ENCODE measurements around the gene IGF1. TPM values are rescaled to one million over a fixed set of nuclear protein-coding genes. Genes with fewer than 3 reads are reported as not detected.

The IGF1 gene
- total RNA-seq, 4 donors from 2014 or later: 15.4 to 79.4 (median 45.3) TPM

DNA sequence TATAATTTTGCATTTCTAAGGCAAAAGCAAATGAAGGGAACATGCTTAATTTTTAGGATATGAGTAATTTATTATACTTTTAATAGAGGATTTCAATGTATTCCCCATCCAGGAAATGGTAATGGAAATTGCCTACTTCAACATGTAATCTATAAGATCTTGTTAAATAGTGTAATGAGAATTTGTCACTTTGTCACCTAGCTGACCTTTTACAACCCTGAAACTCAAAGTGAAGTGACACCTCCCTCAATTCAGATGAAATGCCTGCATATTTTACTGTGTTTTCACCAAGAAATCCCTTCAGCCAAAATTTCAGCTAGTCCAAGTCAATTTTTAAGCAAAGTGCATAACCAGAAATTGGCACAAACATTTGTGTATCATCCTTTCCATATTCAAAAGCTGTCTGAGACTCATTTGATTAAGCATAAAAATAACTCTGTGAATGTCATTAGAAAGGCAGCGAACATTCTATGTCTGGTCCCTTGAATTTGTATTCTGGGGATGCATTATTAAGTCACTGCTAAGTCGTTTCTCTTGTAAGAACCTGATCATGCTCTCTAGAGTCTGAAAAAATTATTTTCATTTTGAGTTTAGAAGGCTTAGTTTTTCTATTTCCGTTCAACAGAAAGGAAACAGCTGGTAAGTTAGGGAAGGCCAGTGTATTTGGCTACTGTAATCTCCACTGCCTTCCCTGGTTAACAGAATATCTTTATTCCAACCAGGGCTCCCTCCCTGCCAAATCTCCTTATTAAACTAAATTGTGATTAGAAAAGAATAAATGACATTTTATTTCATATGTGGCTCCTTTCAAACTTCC is 100.8 kb downstream of the IGF1 start:
- 52% methylated on average over 3 of the region's 3 CpGs for WGBS
- Histone ChIP-seq H3K27ac (replicated peaks in 1 of 4) (no peak overlapping the region), H3K4me3 (no peak overlapping the region), H3K9me3 (peaks cover 0 to 9% (median 5%) of the 10 kb centered on the region in 4 donors), H3K27me3 (no peaks in the 10 kb centered on the region), H3K36me3 (no peaks in the 10 kb centered on the region), H3K4me1 (peaks cover 0 to 4% (median 0%) of the 10 kb centered on the region in 4 donors)
- TF ChIP-seq EP300 (IDR thresholded peaks at IDR 0.05): no peak
- TF ChIP-seq POLR2AphosphoS5 (IDR thresholded peaks at IDR 0.05): no peak
- TF ChIP-seq, protein P1, sequence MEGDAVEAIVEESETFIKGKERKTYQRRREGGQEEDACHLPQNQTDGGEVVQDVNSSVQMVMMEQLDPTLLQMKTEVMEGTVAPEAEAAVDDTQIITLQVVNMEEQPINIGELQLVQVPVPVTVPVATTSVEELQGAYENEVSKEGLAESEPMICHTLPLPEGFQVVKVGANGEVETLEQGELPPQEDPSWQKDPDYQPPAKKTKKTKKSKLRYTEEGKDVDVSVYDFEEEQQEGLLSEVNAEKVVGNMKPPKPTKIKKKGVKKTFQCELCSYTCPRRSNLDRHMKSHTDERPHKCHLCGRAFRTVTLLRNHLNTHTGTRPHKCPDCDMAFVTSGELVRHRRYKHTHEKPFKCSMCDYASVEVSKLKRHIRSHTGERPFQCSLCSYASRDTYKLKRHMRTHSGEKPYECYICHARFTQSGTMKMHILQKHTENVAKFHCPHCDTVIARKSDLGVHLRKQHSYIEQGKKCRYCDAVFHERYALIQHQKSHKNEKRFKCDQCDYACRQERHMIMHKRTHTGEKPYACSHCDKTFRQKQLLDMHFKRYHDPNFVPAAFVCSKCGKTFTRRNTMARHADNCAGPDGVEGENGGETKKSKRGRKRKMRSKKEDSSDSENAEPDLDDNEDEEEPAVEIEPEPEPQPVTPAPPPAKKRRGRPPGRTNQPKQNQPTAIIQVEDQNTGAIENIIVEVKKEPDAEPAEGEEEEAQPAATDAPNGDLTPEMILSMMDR (IDR thresholded peaks at IDR 0.05): no peak
- no peak for TF ChIP-seq POLR2A (IDR thresholded peaks at IDR 0.05; ENCODE audit: low read depth)
- intact Hi-C loops (cut with DNase I): no loop called here
- DNase-seq (ENCODE audit: extremely low spot score): no peak

DNA sequence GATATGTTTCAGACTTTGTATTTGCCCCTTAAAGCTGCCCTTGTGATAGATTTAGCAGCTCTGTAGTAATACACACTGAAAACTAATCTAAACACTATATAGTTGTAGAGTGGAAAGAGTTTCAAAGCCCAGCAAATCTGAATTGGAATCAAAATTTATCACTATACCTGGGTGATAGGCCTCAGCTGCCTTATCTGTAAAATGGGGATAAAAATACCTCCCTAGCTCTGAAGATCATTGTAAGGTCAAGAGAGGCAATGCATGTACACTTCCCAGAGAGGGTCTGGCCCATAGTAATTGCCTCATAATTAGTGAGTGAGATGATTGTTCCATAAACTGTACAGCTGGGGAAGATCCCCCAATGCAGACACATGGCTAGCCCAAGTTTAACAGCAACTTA is 103.6 kb downstream of the IGF1 start:
- TF ChIP-seq EP300 (IDR thresholded peaks at IDR 0.05): no peak
- no peak for TF ChIP-seq POLR2AphosphoS5 (IDR thresholded peaks at IDR 0.05)
- no peak for TF ChIP-seq POLR2A (IDR thresholded peaks at IDR 0.05; ENCODE audit: low read depth)
- TF ChIP-seq, protein P1 (IDR thresholded peaks at IDR 0.05): no peak

DNA sequence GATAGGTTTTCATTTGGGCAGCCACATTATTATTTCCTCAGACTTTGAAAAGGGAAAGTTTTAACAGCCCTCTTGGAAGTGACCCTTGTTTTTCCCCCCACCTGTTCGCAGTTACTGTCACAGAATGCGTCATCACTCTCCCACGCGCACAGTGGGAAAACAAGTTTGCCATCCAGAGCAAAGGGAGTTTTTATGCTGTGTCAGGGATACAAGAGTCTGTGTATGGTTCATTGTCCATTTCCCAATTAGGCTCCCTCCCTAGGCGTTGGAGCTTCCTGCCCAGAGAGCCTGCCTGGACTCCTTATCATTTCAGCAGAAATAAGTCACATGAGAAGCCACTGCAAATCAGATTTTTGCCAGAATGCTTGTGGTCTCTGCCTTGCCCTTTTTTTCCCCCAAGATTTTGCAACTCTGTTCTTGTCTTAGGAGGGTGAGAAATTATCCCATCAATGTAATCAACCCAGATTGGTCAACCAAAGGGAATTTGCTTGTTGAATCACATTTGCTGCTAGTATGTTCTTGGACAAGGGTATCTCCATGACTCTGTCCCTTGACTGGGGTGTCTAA is 104.1 kb downstream of the IGF1 start:
- H3K27me3 ChIP-seq: no peaks in the 10 kb centered on the region
- no peak overlapping the region for H3K27ac ChIP-seq (replicated peaks in 1 of 4)
- H3K36me3 ChIP-seq: no peaks in the 10 kb centered on the region
- intact Hi-C loops (cut with DNase I): no loop called here
- H3K4me3 ChIP-seq: no peak overlapping the region
- H3K9me3 ChIP-seq: no peaks in the 10 kb centered on the region
- TF ChIP-seq POLR2A (IDR thresholded peaks at IDR 0.05; ENCODE audit: low read depth) (no peak), EP300 (IDR thresholded peaks at IDR 0.05) (no peak), POLR2AphosphoS5 (IDR thresholded peaks at IDR 0.05) (no peak)
- TF ChIP-seq, protein P1 (IDR thresholded peaks at IDR 0.05): no peak
- no peak for DNase-seq (ENCODE audit: extremely low spot score)
- 81% methylated on average over 5 of the region's 5 CpGs for WGBS
- H3K4me1 ChIP-seq: peaks cover 0 to 8% (median 0%) of the 10 kb centered on the region in 4 donors

More for the DNA sequence above, 103.6 kb downstream of the IGF1 start:
- no peak overlapping the region for H3K4me3 ChIP-seq
- intact Hi-C loops (cut with DNase I): no loop called here
- no peaks in the 10 kb centered on the region for H3K36me3 ChIP-seq
- DNase-seq (ENCODE audit: extremely low spot score): no peak
- H3K4me1 ChIP-seq: peaks cover 0 to 8% (median 0%) of the 10 kb centered on the region in 4 donors
- no peaks in the 10 kb centered on the region for H3K9me3 ChIP-seq
- no peak overlapping the region for H3K27ac ChIP-seq (replicated peaks in 1 of 4)
- no peaks in the 10 kb centered on the region for H3K27me3 ChIP-seq

DNA sequence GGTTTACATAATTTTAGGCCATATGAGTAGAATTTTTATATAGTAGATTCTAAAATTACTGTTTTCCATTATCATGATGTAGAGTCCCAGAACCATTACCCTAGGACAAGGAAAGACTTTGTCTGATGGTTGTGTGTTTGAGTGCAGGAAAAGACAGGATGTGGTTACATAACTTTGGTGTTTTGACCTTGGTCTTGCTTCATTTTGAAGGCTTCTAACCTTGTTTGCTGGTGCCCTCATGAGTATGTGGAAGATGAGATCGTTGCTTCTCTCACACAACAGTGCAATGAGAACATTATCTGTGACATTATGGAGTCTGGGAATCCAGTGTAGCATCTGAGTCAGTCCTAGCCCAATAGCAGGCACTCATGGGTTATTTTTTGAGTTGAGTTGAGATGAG is 106.2 kb downstream of the IGF1 start:
- Histone ChIP-seq H3K4me1 (peaks cover 0 to 4% (median 0%) of the 10 kb centered on the region in 4 donors), H3K27ac (replicated peaks in 1 of 4) (no peak overlapping the region), H3K36me3 (no peaks in the 10 kb centered on the region), H3K9me3 (no peaks in the 10 kb centered on the region), H3K4me3 (no peak overlapping the region), H3K27me3 (no peaks in the 10 kb centered on the region)
- 80% methylated on average over 1 of the region's 1 CpG for WGBS
- intact Hi-C loops (cut with DNase I): no loop called here
- TF ChIP-seq POLR2AphosphoS5 (IDR thresholded peaks at IDR 0.05) (no peak), EP300 (IDR thresholded peaks at IDR 0.05) (no peak), POLR2A (IDR thresholded peaks at IDR 0.05; ENCODE audit: low read depth) (no peak)
- TF ChIP-seq, protein P1 (IDR thresholded peaks at IDR 0.05): no peak
- no peak for DNase-seq (ENCODE audit: extremely low spot score)
